ENCODE data around the gene YBX2.

Gene YBX2

DNA sequence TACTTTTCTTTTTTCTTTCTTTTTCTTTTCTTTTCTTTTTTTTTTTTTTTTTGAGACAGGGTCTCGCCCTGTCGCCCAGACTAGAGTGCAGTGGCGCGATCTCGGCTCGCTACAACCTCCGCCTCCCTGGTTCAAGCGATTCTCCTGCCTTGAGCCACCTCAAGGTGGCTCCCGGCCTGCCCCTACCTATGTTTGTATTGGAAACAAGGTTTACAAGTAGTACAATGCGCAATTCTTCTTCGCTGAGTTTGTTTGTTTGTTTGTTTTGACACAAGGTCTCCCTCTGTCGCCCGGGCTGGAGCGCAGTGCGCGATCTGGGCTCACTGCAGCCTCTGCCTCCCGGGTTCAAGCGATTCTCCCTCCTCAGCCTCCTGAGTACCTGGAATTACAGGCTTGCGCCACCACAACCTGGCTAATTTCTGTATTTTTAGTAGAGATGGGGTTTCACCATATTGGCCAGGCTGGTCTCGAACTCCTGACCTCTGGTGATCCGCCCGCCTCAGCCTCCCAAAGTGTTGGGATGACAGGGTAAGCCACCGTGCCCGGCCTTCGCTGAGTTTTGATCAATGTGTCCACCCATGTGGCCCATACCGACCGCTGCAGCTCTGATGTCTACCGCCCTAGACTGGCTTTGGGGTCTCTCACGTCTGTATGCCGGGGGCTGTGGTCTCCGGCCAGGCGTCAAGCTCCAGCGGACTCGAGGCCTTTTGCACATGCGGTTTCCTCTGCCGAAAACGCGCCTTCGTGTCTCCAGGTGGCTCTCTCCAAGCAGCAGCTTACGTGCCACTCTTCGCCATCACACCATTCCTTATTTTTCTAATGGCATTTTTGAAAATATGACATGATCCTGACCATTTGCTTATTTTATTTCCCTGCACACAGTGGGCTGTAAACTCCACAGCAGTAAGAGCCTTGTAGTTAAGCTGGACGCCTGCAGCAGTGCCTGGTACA lies 1.1 kb upstream of the YBX2 start:
- no peak for FAIRE-seq

- FAIRE-seq = no peak
Measured at GRCh38 chr17:7293816-7294613, 424 bp downstream of the YBX2 start.

GRCh38 chr17:7293159-7293558 lies 1.3 kb downstream of the YBX2 start:
- no peak for FAIRE-seq

GRCh38 chr17:7292729-7293128 lies 1.7 kb downstream of the YBX2 start:
- FAIRE-seq = no peak

- no peak for FAIRE-seq
Measured at GRCh38 chr17:7292194-7292593, 2.2 kb downstream of the YBX2 start.

GRCh38 chr17:7290685-7291084 lies 3.8 kb downstream of the YBX2 start:
- FAIRE-seq = no peak

- FAIRE-seq = no peak
Measured at GRCh38 chr17:7290166-7290565, 4.3 kb downstream of the YBX2 start.

GRCh38 chr17:7289256-7290032 lies 5.0 kb downstream of the YBX2 start:
- no peak for FAIRE-seq

GRCh38 chr17:7285679-7286078 lies 8.8 kb downstream of the YBX2 start:
- FAIRE-seq = no peak

- no peak for FAIRE-seq
Measured at GRCh38 chr17:7284911-7285310, 9.5 kb downstream of the YBX2 start.

DNA sequence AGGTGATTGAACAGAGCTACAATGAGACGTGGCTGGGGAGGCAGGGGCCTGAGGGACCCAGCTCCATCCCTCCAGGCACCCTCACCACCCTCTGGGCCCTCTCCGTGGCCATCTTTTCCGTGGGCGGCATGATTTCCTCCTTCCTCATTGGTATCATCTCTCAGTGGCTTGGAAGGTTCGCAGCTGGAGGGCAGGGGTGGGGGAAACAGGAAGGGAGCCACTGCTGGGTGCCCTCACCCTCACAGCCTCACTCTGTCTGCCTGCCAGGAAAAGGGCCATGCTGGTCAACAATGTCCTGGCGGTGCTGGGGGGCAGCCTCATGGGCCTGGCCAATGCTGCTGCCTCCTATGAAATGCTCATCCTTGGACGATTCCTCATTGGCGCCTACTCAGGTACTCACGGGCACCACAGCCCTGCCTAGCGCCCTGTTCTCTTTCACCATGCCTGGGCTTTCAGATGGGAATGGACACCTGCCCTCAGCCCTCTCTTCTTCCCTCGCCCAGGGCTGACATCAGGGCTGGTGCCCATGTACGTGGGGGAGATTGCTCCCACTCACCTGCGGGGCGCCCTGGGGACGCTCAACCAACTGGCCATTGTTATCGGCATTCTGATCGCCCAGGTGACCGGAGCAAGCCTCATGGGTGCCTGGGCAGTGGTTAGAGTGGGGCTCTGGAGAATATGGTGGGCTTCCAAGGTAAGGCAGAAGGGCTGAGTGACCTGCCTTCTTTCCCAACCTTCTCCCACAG lies 10.8 kb downstream of the YBX2 start:
- FAIRE-seq = no peak

DNA sequence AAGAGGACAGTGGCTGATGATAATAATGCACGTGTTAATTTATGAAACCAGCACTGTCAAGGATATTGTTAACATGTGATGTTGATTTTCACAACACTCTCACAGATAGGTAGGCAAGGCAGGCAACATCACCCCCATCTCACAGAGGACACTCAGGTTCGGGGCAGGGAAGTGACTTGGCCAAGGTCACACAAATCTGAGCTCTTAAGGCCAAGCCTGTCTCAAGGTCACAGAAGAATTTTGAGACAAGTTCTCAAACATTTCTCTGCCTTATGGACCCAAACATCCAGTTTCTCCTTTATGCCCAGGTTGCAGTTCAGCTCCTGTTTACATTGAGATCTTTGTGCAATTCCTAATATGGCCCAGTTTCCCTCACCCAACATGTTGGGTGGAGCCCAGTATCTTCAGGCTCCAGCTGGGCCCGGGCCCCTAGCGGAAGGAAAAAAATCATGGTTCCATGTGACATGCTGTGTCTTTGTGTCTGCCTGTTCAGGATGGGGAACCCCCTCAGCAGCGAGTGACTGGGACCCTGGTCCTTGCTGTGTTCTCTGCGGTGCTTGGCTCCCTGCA lies 11.6 kb downstream of the YBX2 start:
- no peak for FAIRE-seq

GRCh38 chr17:7281953-7282751 lies 12.3 kb downstream of the YBX2 start:
- no peak for FAIRE-seq

GRCh38 chr17:7281074-7281952 lies 13.1 kb downstream of the YBX2 start, which contains the start of gene SLC2A4:
Gene SLC2A4 (plus strand): TSS chr17:7281718. CDS start chr17:7281935, 217 bp downstream.
- FAIRE-seq = peak; percentile 90

GRCh38 chr17:7280519-7281073 lies 13.8 kb downstream of the YBX2 start:
- FAIRE-seq = peak; percentile 15

GRCh38 chr17:7279448-7279847 lies 15.0 kb downstream of the YBX2 start:
- no peak for FAIRE-seq

- FAIRE-seq = no peak
Measured at GRCh38 chr17:7266784-7267183, 27.7 kb downstream of the YBX2 start.

- no peak for FAIRE-seq
Measured at GRCh38 chr17:7263801-7264078, 30.7 kb downstream of the YBX2 start.

DNA sequence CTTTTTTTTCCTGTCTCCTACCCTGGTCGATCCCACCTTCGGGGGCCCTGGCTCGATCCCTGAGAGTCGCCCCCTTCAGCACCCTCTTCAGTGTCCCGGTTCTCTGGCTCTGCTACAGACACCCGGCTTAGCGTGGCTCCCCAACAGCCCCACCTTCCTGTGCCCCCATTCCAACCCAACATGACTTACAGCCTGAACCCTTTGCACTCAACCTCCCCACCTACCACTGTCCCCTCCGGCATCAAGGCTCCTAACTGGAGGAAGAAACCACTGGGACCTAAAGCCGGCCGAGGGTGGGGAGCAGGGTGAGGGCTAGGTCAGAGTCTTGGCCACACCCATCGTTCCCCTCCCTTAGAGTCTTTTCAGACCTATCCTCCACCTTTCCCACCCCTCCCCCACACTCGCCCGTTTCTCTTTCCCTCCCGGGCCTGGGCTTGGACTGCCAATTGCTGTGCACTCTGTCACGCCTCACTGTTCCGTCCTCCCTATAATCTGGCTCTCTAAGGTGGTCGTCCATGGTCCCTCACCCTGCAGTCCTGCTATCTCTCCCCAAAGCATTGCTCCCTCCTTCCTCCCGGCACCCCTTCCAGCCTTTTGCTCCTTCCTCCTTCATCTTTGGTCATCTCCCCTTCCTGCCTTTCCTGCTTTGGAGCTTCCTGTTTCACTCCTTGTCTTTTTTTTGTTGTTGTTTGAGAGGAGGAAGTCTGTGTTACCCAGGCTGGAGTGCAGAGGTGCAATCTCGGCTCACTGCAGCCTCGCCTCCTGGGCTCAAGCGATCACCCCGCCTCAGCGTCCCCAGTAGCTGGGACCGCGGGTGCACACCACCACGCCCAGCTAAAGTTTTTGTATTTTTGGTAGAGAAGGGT lies 31.3 kb downstream of the YBX2 start:
- FAIRE-seq = no peak
